H9 (cell line): ENCODE results near the gene MEDAG. TPM values are rescaled to one million over a fixed set of nuclear protein-coding genes. Genes with fewer than 3 reads are reported as not detected.

ENCODE experiments used
- DNase-seq: peaks from one replicate; pipeline ENCODE4 v3.0.0-alpha.2; 2017
- H2AFZ ChIP-seq: one replicate; pipeline ENCODE4 v1.6.1; 2013; ENCODE audit warnings: mild to moderate bottlenecking, low read length, control low read depth, moderate library complexity
- H2AK5ac ChIP-seq: 2 replicates; pipeline ENCODE4 v1.6.1; 2013; ENCODE audit warnings: low read length, control low read depth, mixed read lengths; ENCODE audit not compliant: insufficient read length
- H2BK120ac ChIP-seq: one replicate; pipeline ENCODE4 v1.6.1; 2013; ENCODE audit warnings: low read depth, mild to moderate bottlenecking, low read length, control low read depth, inconsistent platforms; ENCODE audit not compliant: poor library complexity, severe bottlenecking
- H2BK12ac ChIP-seq: 2 replicates; pipeline ENCODE4 v1.6.1; 2013; ENCODE audit warnings: low read length, control low read depth, mixed read lengths, low read depth; ENCODE audit not compliant: insufficient read length
- H2BK15ac ChIP-seq: 2 replicates; pipeline ENCODE4 v1.6.1; 2013; ENCODE audit warnings: low read depth, low read length, control low read depth
- H2BK20ac ChIP-seq: one replicate; pipeline ENCODE4 v1.6.1; 2013; ENCODE audit warnings: low read depth, mild to moderate bottlenecking, low read length, control low read depth, inconsistent platforms; ENCODE audit not compliant: poor library complexity, severe bottlenecking
- H2BK5ac ChIP-seq: 2 replicates; pipeline ENCODE4 v1.6.1; 2013; ENCODE audit warnings: low read length, control low read depth, mixed read lengths; ENCODE audit not compliant: insufficient read length
- H3K14ac ChIP-seq: 2 replicates; pipeline ENCODE4 v1.6.1; 2013; ENCODE audit warnings: low read length, control low read depth; ENCODE audit not compliant: insufficient read depth
- H3K18ac ChIP-seq: 2 replicates; pipeline ENCODE4 v1.6.1; 2013; ENCODE audit warnings: low read depth, mild to moderate bottlenecking, mixed read lengths, low read length, control low read depth; ENCODE audit not compliant: insufficient read length
- H3K23ac ChIP-seq: 2 replicates; pipeline ENCODE4 v1.6.1; 2013; ENCODE audit warnings: low read length, control low read depth, mixed read lengths, low read depth; ENCODE audit not compliant: insufficient read length
- H3K23me2 ChIP-seq: 2 replicates; pipeline ENCODE4 v1.6.1; 2013; ENCODE audit warnings: low read depth, mild to moderate bottlenecking, mixed read lengths, low read length, control low read depth; ENCODE audit not compliant: insufficient read length, poor library complexity, severe bottlenecking
- H3K27ac ChIP-seq: 2 replicates; pipeline ENCODE4 v1.5.1; 2013; ENCODE audit warnings: low read length, control low read depth, mixed read lengths, low read depth; ENCODE audit not compliant: insufficient read length
- H3K27me3 ChIP-seq: 2 replicates; pipeline ENCODE4 v1.6.1; 2013; ENCODE audit warnings: low read length, control low read depth, inconsistent platforms; ENCODE audit not compliant: insufficient read depth
- H3K4ac ChIP-seq: 2 replicates; pipeline ENCODE4 v1.6.1; 2013; ENCODE audit warnings: low read depth, mild to moderate bottlenecking, control low read depth, inconsistent platforms, low read length, moderate library complexity
- H3K4me1 ChIP-seq: 2 replicates; pipeline ENCODE4 v1.6.1; 2013; ENCODE audit warnings: low read length, control low read depth, inconsistent platforms; ENCODE audit not compliant: insufficient read depth
- H3K4me2 ChIP-seq: 2 replicates; pipeline ENCODE4 v1.6.1; 2013; ENCODE audit warnings: low read length, control low read depth, mixed read lengths; ENCODE audit not compliant: insufficient read length, insufficient read depth
- H3K56ac ChIP-seq: 2 replicates; pipeline ENCODE4 v1.6.1; 2013; ENCODE audit warnings: low read depth, mild to moderate bottlenecking, mixed read lengths, low read length, control low read depth; ENCODE audit not compliant: insufficient read length
- H3K79me1 ChIP-seq: 2 replicates; pipeline ENCODE4 v1.6.1; 2013; ENCODE audit warnings: low read depth, mild to moderate bottlenecking, moderate library complexity, low read length, control low read depth, inconsistent platforms; ENCODE audit not compliant: insufficient read depth, poor library complexity, severe bottlenecking
- H3K79me2 ChIP-seq: 2 replicates; pipeline ENCODE4 v1.6.1; 2013; ENCODE audit warnings: low read length, control low read depth, inconsistent platforms; ENCODE audit not compliant: insufficient read depth
- H3K9ac ChIP-seq: 2 replicates; pipeline ENCODE4 v1.6.1; 2013; ENCODE audit warnings: low read length, control low read depth, mixed read lengths; ENCODE audit not compliant: insufficient read length; ENCODE audit errors: extremely low read depth
- H3K9me3 ChIP-seq: one replicate; pipeline ENCODE4 v1.6.1; 2013; ENCODE audit warnings: low read depth, low read length, inconsistent platforms; ENCODE audit not compliant: control insufficient read depth
- H3T11ph ChIP-seq: one replicate; pipeline ENCODE4 v1.6.1; 2013; ENCODE audit warnings: mild to moderate bottlenecking, low read length, control low read depth, inconsistent platforms
- H4K20me1 ChIP-seq: one replicate; pipeline ENCODE4 v1.6.1; 2013; ENCODE audit not compliant: control insufficient read depth, insufficient read length, insufficient read depth
- H4K5ac ChIP-seq: 2 replicates; pipeline ENCODE4 v1.6.1; 2013; ENCODE audit warnings: low read depth, mild to moderate bottlenecking, mixed read lengths, low read length, control low read depth; ENCODE audit not compliant: insufficient read length
- H4K8ac ChIP-seq: replicated peaks from 2 replicates; pipeline ENCODE4 v1.6.1; 2013; ENCODE audit warnings: low read length, control low read depth, mixed read lengths, low read depth; ENCODE audit not compliant: insufficient read length
- H4K91ac ChIP-seq: 2 replicates; pipeline ENCODE4 v1.6.1; 2013; ENCODE audit warnings: low read depth, mild to moderate bottlenecking, moderate library complexity, mixed read lengths, low read length, control low read depth; ENCODE audit not compliant: insufficient read length
- H3K27ac Mint-ChIP-seq, 3 experiments: 2 replicates in 2 of 3; 3 replicates in 1 of 3; pipeline ENCODE4 v1.8.0; 2020 to 2021; ENCODE audit warnings: mixed read lengths in 3 of 3, mild to moderate bottlenecking in 1 of 3, moderate library complexity in 1 of 3
- H3K27me3 Mint-ChIP-seq: 2 replicates; pipeline ENCODE4 v1.8.0; 2021; ENCODE audit warnings: low read depth, mild to moderate bottlenecking, moderate library complexity, mixed read lengths
- H3K36me3 Mint-ChIP-seq, 3 experiments: 2 replicates in 2 of 3; 3 replicates in 1 of 3; pipeline ENCODE4 v1.8.0; 2020 to 2021; ENCODE audit warnings: low read depth in 3 of 3, mixed read lengths in 3 of 3; ENCODE audit not compliant: insufficient read depth in 1 of 3
- H3K4me1 Mint-ChIP-seq, 2 experiments: 2 replicates each; pipeline ENCODE4 v1.8.0; 2020; ENCODE audit warnings: mixed read lengths in 2 of 2
- H3K4me3 Mint-ChIP-seq, 2 experiments: 2 replicates in 1 of 2; 3 replicates in 1 of 2; pipeline ENCODE4 v1.8.0; 2020 to 2021; ENCODE audit warnings: mild to moderate bottlenecking in 2 of 2, mixed read lengths in 2 of 2, moderate library complexity in 1 of 2
- H3K9me3 Mint-ChIP-seq, 2 experiments: 2 replicates in 1 of 2; 3 replicates in 1 of 2; pipeline ENCODE4 v1.8.0; 2020; ENCODE audit warnings: mild to moderate bottlenecking in 2 of 2, mixed read lengths in 2 of 2, moderate library complexity in 1 of 2
- WGBS: extraction: QIAGEN DNeasy Blood & Tissue Kit; methylation state at CpG from one replicate; pipeline ENCODE4 v1.1.7; 2013; ENCODE audit warnings: missing lambda C conversion rate, low lambda C conversion rate, mixed read lengths; ENCODE audit not compliant: insufficient read length; ENCODE audit errors: extremely low coverage; 5-methylcytosine and 5-hydroxymethylcytosine counted together
- total RNA-seq: library from RNA; stranded (reverse); gene quantifications from 2 replicates; pipeline ENCODE4 v1.2.1, GENCODE V29; 2021
- TF ChIP-seq, protein P1 (sequence below): fragments of 200-600 bp; sonication (generic); conservative IDR thresholded peaks from 3 replicates; pipeline ENCODE4 v1.8.0; 2021; ENCODE audit warnings: antibody characterized with exemption, mild to moderate bottlenecking

The MEDAG gene
- total RNA-seq, 1 experiment from 2014 or later = 0.87 TPM

DNA sequence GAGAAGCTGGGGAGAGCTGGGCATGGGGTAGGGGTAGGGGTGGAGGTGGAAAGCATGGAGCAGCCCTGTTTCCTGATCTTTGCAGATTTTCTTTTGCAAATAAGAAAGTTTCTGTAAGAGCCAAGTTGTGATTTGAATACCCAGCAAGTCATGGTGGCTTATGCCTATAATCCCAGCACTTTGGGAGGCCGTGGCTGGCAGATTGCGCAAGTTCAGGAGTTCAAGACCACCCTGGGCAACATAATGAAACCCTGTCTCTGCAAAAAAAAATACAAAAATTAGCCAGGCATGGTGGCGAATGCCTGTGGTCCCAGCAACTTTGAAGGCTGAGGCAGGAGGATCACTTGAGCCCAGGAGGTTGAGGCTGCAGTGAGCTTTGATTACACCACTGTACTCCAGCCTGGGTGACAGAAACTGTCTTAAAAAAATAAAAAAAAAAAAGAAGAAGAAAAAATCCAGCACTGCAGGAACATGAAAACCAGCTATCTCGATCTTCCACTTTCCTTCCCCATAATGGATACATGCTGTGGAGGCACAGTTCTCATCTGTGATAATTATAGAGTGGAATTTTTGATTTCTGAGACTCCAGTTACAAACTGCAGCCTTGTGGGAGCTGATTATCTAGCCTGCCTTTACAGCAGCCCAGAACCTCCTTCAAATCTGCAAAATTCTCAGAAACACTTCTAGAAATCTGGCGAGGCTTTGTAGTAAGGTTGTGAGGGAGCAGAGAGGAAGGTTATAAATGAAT is 14.3 kb downstream of the MEDAG start:
- Histone ChIP-seq H3K4me2 (no peak overlapping the region), H3K23ac (no peak overlapping the region), H3K27me3 (no peaks in the 10 kb centered on the region), H3K56ac (no peak overlapping the region), H3K79me1 (no peaks in the 10 kb centered on the region), H2AK5ac (no peak overlapping the region), H3K14ac (no peak overlapping the region), H3T11ph (no peak overlapping the region), H4K5ac (no peak overlapping the region), H3K9me3 (no peaks in the 10 kb centered on the region), H2BK12ac (no peak overlapping the region), H2BK120ac (no peak overlapping the region), H3K23me2 (no peaks in the 10 kb centered on the region), H4K20me1 (no peaks in the 10 kb centered on the region), H3K9ac (no peak overlapping the region), H4K91ac (no peak overlapping the region), H3K4me1 (no peaks in the 10 kb centered on the region), H2BK5ac (no peak overlapping the region), H2BK20ac (no peak overlapping the region), H3K4ac (no peak overlapping the region), H4K8ac (no peak overlapping the region), H3K18ac (no peak overlapping the region), H3K27ac (no peak overlapping the region), H2BK15ac (no peak overlapping the region), H2AFZ (no peak overlapping the region), H3K79me2 (no peaks in the 10 kb centered on the region)
- no peaks in the 10 kb centered on the region for H3K9me3 Mint-ChIP-seq
- peaks cover 10% of the 10 kb centered on the region for H3K27me3 Mint-ChIP-seq
- peaks cover 3 to 7% of the 10 kb centered on the region in 2 experiments; a peak in 1 of 4 replicates for H3K4me1 Mint-ChIP-seq
- TF ChIP-seq, protein P1, sequence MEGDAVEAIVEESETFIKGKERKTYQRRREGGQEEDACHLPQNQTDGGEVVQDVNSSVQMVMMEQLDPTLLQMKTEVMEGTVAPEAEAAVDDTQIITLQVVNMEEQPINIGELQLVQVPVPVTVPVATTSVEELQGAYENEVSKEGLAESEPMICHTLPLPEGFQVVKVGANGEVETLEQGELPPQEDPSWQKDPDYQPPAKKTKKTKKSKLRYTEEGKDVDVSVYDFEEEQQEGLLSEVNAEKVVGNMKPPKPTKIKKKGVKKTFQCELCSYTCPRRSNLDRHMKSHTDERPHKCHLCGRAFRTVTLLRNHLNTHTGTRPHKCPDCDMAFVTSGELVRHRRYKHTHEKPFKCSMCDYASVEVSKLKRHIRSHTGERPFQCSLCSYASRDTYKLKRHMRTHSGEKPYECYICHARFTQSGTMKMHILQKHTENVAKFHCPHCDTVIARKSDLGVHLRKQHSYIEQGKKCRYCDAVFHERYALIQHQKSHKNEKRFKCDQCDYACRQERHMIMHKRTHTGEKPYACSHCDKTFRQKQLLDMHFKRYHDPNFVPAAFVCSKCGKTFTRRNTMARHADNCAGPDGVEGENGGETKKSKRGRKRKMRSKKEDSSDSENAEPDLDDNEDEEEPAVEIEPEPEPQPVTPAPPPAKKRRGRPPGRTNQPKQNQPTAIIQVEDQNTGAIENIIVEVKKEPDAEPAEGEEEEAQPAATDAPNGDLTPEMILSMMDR = no peak
- peak overlapping the region in 1 of 3 experiments; percentile 45; a peak in 1 of 7 replicates for H3K27ac Mint-ChIP-seq
- no peaks in the 10 kb centered on the region for H3K36me3 Mint-ChIP-seq
- no CpG with 5 or more reads among the region's 5 CpGs for WGBS
- no peak for DNase-seq
- no peak overlapping the region for H3K4me3 Mint-ChIP-seq
